SKM-1 (cell line): ENCODE data around the gene MTREX.

Source experiments
- DNase-seq: peaks from one replicate; lab custom pipeline; 2025; ENCODE audit not compliant: unreplicated experiment; lab: John Stamatoyannopoulos, UW

MTREX gene

DNA sequence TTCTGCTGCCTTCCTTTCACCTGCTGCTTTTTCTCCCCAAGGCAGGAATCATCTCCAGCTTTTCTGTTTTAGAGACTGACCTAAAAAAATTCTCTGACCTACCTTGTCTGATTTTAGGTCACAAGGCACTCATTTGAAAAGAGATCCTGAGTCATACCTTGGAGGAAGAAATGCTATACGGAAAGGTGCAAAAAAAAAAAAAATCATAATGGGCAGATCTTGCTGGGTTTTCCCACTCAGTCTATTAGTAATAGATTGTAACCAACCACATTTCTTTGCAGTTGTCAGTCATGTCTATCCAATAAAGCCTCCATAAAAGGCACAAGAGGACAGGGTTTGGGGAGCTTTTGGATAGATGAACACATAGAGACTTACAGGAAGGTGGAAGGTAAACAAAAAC is 70.0 kb downstream of the MTREX start:
- DNase-seq = no peak

DNA sequence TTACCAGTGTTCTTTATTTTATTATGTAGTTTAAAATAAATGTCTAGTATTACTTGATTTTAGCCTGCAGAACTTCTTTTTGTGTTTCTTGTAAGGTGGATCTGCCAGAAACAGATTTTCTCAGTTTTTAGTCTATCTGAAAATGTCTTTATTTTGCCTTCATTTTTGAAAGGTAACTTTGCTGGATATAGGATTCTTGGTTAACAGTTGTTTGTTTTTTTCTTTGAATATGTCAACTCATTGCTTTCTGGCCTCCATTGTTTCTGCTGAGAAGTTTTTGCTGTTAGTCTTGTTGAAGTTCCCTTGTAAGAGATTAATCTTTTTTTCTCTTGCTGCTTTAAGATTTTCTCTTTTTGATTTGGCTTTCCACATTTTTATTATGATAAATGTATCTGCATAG is 75.5 kb downstream of the MTREX start:
- no peak for DNase-seq

DNA sequence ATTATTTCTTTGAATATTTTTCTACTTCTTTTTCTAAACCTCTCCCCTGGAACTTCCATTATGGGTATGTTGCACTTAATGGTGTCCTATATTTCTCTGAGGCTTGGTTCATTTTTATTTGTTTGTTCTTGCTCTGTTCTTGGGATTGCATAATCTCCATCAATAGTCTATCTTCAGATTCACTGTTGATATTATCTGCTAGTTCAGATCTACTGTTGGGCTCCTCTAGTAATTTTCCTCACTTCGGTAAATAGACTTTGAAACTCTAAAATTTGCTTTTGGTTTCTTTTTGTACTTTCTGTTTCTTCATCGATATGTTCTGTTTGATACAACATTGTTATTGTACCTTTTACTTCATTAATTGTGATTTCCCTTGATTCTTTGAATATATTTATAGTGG is 76.3 kb downstream of the MTREX start:
- DNase-seq = no peak

DNA sequence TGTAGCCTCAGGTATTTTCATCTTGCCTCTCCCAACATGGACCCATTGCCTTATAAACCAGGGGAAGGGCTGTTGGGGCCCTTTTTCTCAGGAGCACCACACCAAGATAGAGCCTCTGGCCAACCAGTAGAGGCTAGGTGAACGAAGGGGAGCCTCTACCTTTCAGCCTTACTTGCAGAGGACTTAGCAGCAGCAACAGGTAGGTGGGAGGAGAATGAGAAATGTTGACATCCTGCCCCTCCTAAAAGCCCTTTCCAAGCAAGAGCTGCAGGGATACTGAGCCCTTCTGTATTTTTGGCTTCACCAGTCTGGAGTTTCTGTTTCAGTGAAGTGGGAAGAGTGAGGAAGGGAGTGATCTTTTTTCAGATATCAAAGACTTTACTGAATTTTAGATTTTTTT is 77.4 kb downstream of the MTREX start:
- DNase-seq = no peak

DNA sequence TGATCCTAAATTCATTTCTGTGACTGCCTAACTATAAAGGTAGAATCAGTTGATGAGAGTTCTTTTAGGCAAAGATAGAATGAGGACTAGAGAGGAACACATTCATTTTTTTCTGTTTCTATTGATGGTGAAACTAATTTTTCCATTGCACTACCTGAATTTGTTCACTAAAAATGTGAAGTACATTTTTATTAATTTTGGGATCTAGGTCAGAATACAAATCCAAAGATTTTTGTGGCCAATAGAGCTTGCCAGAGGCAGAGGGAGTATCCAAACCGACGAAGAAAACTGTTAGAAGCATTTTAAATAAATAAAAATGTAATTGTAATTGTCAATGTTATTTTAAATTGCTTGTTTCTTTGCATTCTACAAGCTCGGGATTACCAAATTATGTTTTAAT is 78.1 kb downstream of the MTREX start:
- no peak for DNase-seq

DNA sequence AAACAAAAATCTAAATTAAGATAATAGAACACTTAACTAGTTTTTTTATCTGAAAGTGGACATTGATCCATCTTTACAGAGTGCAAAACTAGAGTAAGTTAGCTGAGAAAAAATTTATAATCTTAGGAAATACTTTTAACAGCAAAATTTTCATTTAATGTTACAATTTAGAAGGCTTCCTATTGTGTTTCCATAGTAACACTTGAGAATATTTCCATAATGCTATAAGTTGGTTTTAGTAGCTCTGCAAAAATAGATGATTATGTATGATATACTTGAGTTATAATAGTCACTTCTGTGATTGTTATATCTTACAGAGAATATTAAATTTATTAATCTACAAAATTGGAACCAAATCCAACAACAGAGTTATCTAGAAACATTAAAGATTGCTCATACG is 78.6 kb downstream of the MTREX start:
- DNase-seq = no peak

DNA sequence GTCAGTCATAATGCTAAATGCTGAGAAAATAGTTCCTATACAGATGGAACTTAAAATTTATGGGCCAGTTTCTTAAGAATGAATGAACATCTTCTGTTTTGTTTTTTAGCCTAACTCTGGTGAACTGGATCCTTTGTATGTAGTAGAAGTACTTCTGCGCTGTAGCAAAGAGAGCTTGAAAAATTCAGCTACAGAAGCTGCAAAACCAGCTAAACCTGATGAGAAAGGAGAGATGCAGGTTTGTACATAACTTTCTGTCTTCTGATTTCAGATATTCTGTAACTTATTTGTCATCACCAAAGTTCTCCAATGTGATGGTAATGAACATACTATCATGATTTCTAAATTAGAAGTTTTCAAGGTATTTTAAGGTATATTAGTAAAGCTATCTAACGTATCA is 80.1 kb downstream of the MTREX start:
- DNase-seq = no peak

DNA sequence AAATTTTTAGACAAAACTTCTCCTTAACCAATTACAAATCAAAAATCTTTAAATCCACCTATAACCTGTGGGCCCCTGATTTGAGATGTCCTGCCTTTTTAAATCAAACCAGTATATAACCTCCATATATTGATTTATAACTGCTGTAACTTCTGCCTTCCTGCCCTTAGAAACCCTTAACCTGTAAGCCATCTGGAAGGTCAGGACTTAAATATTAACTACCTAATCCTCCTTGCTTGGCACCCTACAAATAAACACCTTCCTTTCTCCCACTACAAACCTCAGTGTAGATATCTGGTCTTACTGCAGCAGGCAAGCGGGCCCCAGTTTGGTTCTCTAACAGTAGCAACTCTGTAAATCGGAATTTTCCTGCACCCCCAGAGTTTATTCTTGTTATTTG is 83.9 kb downstream of the MTREX start:
- DNase-seq = no peak

DNA sequence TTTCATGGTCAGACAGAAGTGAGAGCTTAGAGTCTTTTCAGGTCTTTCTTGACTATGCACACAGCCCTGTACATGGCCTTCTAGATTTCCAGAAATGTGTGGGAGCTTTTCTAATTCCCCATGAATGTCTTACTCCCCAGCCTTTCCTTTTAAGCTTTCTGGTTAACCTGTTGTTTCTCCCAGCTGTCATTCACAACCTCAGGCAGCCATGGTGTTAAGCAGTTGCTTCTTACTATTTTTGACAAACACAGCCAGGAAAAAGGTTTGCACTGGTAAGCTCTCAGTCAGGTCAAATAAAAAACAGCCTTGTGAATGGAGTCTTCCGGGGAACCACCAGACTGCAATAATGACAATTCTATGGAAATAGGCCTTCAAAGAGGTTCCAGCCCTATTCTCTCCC is 84.9 kb downstream of the MTREX start:
- no peak for DNase-seq

DNA sequence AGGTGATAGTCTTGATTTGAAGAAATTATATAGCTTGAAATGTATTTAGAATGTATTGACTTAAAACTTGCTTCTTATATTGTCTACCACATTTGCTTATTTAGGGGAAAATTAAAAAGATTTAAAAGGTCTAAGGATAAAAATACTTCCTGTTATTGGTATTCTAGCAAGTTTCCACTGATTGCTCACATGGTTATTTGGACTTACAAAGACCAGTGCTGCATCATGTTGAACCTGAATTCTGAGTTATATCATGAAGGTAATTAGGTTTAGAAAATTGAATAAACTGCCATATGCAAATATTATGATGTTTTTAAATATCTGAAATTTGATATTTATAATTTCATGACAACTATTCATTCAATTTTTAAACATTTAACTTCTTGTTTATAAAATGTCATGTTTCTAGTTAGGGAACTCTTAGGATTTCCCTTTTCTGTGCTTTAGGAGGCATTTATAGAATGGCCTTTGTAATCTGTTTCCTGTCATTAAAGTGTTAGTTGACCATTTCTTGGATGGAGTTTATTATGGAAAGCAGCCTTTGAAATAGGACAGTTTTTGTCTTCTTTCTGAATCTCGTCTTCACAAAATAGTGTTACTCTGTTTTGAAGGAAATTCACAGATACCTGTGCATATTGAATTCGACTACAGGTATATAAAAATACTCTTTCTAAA is 85.8 kb downstream of the MTREX start:
- no peak for DNase-seq

DNA sequence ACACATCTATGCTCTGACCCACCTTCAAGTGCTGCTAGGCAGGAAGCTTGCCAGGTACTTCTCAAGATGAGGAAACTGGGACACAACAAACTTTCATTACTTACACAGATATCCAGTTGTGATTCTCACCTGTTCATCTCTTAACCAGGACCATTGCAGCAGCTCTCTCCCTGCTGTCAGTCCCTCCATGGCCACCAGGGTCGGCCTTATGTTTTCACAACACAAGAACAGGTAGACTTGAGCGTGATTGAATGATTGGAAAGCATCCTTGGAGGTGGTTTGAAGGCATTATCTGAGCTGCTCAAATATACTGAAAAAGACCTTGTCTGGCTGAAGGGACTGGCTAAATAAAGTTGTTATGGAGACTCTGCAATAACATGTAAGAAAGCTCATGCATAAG is 94.4 kb downstream of the MTREX start:
- DNase-seq = no peak

DNA sequence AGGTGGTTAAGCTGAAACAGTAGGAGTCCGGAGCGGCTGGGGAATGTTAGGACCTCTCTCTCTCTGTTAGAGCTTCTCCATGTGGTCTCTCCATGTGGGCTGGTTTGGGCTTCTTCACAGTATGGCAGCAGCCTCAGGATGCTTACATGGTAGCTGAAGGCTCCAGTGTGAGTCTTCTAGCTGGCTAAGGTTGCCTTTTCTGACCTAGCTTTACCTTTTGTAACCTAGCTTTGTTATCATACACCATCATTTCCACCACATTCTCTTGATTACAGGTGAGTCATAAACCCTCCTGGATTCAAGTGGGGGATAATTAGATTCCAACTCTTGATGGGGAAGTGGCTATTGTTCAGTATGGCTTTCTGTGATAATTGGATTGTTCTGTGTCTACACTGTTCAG is 98.5 kb downstream of the MTREX start:
- no peak for DNase-seq

DNA sequence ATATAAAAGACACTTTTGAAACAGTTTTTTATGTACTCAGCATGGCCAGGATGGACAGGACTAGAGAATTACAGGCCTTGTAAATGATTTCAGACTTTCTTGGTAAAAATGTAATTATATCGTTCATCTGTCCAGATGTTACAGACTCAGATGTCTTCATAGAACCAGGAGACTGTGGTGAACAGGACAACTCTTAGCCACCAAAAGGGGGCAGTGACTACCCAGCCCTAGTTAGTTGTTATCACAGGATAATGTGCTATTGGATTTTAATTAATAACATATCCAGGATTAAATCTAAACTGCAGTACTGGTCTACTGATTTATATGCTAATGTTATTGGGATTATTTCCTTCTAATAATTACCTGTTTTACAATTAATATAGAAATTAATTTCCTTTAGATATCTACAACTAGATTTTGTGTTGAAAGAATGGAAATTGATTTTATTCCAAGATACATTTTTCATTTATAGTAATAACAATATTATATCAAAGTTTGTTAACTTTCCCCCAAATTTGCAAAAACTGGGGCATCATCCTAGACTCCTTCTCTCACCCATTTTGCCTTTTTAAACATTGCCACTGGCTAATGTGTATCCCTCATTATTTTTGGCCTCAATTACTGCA is 99.4 kb downstream of the MTREX start:
- no peak for DNase-seq

DNA sequence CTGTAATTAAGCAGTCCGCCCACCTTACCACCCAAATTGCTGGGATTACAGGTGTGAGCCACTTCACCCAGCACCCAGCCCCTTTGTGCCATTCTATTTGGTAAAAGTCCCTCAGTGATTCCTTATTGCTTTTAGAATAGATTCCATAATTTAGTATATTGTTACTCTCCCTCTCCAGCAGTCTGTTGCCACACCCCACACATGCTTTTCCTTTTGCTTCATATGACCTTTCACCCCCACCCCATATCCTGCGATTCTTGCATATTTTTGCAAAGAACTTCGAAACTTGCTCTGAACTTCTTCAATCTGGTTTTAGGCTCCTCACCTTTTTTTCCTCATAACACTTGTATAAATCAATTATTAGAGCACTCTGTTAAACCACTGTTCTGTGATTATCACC is 100.2 kb downstream of the MTREX start:
- no peak for DNase-seq

DNA sequence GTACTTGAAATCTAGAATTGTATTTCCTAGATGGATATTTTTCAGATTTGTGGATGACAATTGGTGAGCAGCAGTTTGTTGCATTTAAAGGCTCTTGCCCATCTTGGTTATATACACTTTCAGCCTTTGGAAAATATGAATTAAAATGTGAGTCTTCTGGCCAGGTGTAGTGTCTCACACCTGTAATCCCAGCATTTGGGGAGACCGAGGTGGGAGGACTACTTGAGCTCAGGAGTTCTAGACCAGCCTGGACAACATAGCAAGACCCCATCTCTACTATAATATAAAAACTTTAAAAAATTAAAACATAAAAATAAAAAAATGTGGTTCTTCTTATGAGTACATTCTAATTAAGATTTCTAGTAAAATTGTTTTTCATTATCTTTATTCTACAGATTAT is 102.0 kb downstream of the MTREX start:
- no peak for DNase-seq

DNA sequence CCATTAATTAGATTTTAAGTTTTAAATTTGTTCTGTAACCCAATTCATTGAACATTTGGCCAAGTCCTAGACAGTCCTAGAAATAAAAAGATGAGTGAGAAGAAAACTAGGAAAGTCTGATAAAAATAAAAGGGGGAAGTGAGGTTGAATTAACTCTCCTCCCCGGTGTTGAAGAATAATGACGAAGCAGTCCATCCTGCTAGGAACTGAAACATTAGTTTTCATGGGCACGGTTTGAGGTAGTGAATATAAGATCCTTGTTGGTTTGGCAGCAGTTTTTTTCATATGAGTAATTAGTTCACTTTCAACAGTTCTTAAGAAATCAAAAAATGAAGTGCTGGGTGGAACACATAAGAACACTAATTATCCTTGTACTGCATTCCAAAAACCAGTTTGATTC is 103.1 kb downstream of the MTREX start:
- no peak for DNase-seq

DNA sequence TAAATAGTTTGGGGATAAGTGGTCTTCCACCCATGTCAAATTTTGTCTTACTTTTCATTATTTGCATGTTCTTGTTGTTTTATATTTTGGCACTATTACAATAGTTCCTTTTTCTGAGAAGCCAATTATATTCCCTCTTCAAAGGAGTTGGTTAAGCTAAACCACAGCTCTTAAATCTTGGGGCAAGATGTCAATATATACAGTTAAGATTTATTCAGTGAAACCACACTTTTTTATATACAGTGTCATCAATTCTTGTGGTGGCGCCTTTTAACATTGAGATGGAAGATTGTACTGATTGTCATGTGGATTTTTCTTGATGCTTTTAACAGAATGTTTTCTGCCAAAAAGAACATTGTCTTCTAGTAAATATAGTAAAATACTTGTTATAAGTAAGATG is 104.1 kb downstream of the MTREX start:
- DNase-seq = no peak

DNA sequence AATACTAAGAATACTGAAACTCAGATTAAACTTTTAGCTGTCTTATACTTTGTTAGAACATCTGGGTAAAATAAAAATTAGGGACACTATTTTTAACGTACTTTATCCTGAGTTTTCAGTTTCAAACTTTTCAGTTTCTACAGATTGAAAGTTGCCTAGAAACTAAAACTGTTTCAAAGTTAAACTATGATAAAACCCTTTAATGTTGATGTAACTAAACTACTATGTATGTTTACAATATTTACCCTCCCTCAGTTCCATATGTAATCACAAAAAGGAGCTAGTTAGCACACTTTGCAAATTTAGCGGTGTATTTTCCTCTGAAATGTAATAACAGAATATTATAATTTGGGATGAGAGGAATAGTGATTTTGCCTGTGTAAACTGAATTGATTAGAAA is 105.9 kb downstream of the MTREX start:
- no peak for DNase-seq

DNA sequence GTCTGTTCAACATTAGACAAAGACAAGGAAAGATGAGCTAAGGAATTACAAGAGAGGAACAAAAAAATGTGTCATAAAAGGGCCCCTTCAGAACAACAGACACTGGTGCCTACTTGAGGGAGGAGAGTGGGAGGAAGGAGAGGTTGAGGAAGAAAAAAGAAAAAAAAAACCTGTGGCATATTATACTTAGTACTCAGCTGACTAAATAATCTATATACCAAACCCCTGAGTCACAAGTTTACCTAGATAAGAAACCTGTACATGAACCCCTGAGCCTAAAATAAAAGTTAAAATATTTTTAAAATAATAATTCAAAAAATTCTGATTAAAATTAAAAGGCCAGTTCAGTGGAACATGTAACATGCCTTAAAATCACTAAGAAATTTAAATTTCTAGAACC is 107.3 kb downstream of the MTREX start:
- DNase-seq = no peak

DNA sequence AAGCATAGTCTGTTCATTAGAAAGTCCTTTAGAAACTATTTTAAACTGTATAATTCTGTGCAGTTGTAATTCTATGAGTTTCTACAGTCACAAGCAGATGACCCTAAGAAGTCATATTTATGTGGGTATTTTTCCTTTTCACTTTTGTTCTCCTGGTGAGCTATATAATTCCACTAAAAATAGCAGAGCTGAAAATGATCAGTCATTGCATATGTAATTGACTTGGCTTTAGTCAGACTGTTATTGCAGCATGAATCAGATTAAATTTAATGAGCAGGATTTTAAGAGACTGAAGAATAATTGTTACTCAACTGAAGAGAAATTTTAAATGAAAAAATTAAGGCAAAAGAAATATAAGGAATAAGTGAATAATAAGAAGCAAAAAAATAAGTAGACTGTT is 108.5 kb downstream of the MTREX start:
- DNase-seq = no peak

DNA sequence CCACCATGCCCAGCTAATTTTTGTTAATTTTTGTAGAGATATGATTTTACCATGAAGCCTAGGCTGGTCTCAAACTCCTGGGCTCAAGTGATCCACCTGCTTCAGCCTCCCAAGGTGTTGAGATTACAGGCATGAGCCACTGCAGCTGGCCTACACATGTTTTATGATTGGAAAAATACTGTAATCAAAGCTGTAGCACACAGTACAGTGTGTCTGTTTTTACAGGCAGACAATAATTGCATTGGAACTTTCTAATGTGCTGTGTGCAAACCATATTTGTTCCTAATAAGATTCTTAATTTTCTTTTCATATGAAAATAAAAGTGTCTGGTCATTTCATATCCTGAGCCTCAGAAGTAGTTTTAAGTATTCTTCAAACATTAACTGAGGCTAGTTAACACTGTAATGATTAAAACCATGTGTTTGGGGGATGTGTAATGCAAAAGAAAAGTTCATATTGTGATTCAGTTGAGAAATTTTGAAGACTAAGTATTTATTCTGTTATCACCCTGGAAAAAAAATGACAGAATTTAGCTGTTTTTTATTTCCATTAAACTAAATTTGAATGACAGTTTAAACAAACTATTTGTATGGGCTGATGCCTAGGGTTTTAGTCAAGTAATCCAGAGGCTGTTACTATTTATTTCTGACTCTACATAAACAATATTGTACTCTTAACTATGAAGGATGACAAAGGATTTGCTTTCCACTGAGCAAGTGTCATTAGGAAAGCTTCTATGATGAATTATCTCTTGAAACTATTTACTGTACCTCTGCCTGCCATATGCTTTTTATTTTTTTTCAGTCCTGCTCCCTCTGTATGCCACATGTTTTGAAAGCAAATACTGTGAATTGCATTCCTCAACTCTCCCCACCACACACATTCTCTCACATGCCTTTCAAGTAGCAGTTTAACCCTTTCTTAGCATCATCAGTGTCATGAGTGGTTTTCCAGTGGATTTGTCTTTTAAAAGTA is 111.5 kb downstream of the MTREX start:
- DNase-seq = no peak

DNA sequence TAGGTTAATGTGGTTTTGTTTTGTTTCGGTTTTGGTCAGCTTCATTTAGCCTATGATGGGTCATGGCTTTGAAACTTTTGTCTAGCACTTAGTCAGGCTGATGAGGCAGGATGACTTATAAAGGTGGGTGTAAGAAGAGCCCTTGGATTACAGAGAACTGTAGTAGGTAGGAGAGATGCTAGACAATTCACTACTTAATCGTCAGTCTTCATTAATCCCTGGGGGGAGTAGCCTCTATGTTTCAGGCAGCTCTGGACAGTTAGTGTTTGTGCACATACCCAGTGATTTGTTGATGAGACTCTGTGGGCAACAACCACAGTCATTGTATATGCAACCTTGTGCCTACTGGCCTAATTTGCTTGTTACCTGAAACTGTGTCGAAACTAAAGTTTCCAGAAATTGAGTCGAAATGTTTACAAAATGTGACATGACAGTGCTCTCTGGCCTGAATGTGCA is 113.3 kb downstream of the MTREX start:
- DNase-seq = no peak
